NB4 (cell line): Measurements from ENCODE around the gene TMC7.

ENCODE experiments used
- MYC ChIP-seq: IDR thresholded peaks from 2 replicates; pipeline ENCODE4 v1.6.1; 2011; ENCODE audit warnings: low read depth, low read length
- POLR2A ChIP-seq: IDR thresholded peaks from 2 replicates; pipeline ENCODE4 v1.6.1; 2011; ENCODE audit warnings: mild to moderate bottlenecking; ENCODE audit not compliant: insufficient read length; ENCODE audit errors: extremely low read depth
- TF ChIP-seq, protein P1 (sequence below): IDR thresholded peaks from one replicate; pipeline ENCODE4 v1.5.1; 2012; ENCODE audit warnings: low read depth, low read length

DNA sequence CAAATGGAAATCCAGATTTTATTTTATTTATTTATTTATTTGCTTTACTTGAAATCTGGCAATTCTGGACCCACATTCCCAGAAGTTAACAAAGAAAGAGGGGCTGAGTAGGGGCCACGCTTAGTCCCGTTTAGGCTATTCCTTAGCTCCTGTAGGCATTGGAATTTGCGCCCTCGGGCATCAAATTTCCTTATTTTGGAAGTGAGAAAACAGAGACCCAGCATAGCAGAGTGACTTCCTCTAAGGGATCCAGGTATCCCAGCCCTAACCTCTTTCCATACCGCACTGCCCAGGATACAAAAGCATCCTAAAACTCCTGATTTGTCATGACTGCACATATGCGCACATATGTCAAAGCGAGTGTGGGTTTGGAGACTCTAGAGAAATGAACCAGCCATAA lies 38.5 kb upstream of the TMC7 start:
- TF ChIP-seq, protein P1, sequence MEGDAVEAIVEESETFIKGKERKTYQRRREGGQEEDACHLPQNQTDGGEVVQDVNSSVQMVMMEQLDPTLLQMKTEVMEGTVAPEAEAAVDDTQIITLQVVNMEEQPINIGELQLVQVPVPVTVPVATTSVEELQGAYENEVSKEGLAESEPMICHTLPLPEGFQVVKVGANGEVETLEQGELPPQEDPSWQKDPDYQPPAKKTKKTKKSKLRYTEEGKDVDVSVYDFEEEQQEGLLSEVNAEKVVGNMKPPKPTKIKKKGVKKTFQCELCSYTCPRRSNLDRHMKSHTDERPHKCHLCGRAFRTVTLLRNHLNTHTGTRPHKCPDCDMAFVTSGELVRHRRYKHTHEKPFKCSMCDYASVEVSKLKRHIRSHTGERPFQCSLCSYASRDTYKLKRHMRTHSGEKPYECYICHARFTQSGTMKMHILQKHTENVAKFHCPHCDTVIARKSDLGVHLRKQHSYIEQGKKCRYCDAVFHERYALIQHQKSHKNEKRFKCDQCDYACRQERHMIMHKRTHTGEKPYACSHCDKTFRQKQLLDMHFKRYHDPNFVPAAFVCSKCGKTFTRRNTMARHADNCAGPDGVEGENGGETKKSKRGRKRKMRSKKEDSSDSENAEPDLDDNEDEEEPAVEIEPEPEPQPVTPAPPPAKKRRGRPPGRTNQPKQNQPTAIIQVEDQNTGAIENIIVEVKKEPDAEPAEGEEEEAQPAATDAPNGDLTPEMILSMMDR = no peak
- no peak for TF ChIP-seq MYC
- TF ChIP-seq POLR2A = no peak
